ENCODE results near the gene CDH16. TPM values are rescaled to one million over a fixed set of nuclear protein-coding genes. Genes with fewer than 3 reads are reported as not detected.
A peak's percentile ranks its signal among the peaks of the same experiment; 100 is the strongest.
"Not testable (repeated sequence)": the region's sequence is repeated elsewhere in the genome, so short reads cannot be mapped to it uniquely, and the experiment has no call there.

CDH16 gene
- not detected in 2 replicates for total RNA-seq

- no peak for DNase-seq (ENCODE audit: low read depth in 2 of 2)
These were observed at the start of gene CDH16 for GRCh38 chr16:66918803-66919568. Gene CDH16, minus strand, starts transcription at chr16:66918885. Its CDS starts 820 bp downstream, at chr16:66918065.

GRCh38 chr16:66964049-66964448 is 45.4 kb upstream of the CDH16 start:
- DNase-seq (ENCODE audit: low read depth in 2 of 2), result no peak

- no peak for DNase-seq (ENCODE audit: low read depth in 2 of 2)
These were observed 43.2 kb upstream of the CDH16 start for GRCh38 chr16:66961914-66962313.

GRCh38 chr16:66961065-66961744 is 42.5 kb upstream of the CDH16 start, which contains the start of gene CES3:
Gene CES3, plus strand, starts transcription at chr16:66961266. Its CDS starts 42 bp downstream, at chr16:66961308.
- DNase-seq (ENCODE audit: low read depth in 2 of 2), result peak; percentile 69 to 74

GRCh38 chr16:66960270-66960669 is 41.6 kb upstream of the CDH16 start:
- no peak for DNase-seq (ENCODE audit: low read depth in 2 of 2)

GRCh38 chr16:66959704-66960161 is 41.0 kb upstream of the CDH16 start:
- no peak for DNase-seq (ENCODE audit: low read depth in 2 of 2)

- DNase-seq (ENCODE audit: low read depth in 2 of 2), result no peak
These were observed 40.4 kb upstream of the CDH16 start for GRCh38 chr16:66958857-66959703.

GRCh38 chr16:66956154-66956457 is 37.4 kb upstream of the CDH16 start:
- not testable (repeated sequence) for DNase-seq (ENCODE audit: low read depth in 2 of 2)

- not testable (repeated sequence) for DNase-seq (ENCODE audit: low read depth in 2 of 2)
These were observed 36.9 kb upstream of the CDH16 start for GRCh38 chr16:66955363-66956153.

- peak; percentile 73 to 80 for DNase-seq (ENCODE audit: low read depth in 2 of 2)
These were observed 35.5 kb upstream of the CDH16 start for GRCh38 chr16:66954097-66954659.

- no peak for DNase-seq (ENCODE audit: low read depth in 2 of 2)
These were observed 34.9 kb upstream of the CDH16 start for GRCh38 chr16:66953462-66954096.

GRCh38 chr16:66952430-66953110 is 33.9 kb upstream of the CDH16 start:
- no peak for DNase-seq (ENCODE audit: low read depth in 2 of 2)

GRCh38 chr16:66950971-66951790 is 32.5 kb upstream of the CDH16 start:
- no peak for DNase-seq (ENCODE audit: low read depth in 2 of 2)

GRCh38 chr16:66950437-66950836 is 31.8 kb upstream of the CDH16 start:
- no peak for DNase-seq (ENCODE audit: low read depth in 2 of 2)

GRCh38 chr16:66949472-66949871 is 30.8 kb upstream of the CDH16 start:
- DNase-seq (ENCODE audit: low read depth in 2 of 2), result no peak

GRCh38 chr16:66948837-66949225 is 30.1 kb upstream of the CDH16 start:
- DNase-seq (ENCODE audit: low read depth in 2 of 2), result no peak

- DNase-seq (ENCODE audit: low read depth in 2 of 2), result no peak
These were observed 29.6 kb upstream of the CDH16 start for GRCh38 chr16:66948134-66948836.
